PC-3 (cell line): ENCODE measurements around the gene FAAP100. TPM values are rescaled to one million over a fixed set of nuclear protein-coding genes. Genes with fewer than 3 reads are reported as not detected.

Experiments
- ATAC-seq: fragments of 200-7000 bp; cut with Tn5 transposase; 2 replicates; pipeline ENCODE4 v1.9.1; 2020; ENCODE audit warnings: mild to moderate bottlenecking, moderate library complexity
- BruUV-seq: library from RNA; stranded (reverse); fragments of 400-500 nt; replicated peaks from 2 replicates; lab custom pipeline; 2021; lab: Mats Ljungman, UMichigan
- CTCF ChIA-PET: fragments of 300-600 bp; sonication (Branson Sonifier 250); formaldehyde crosslinking; loops from one replicate; lab custom pipeline; 2022; ENCODE audit warnings: antibody characterized with exemption; lab: Charles Lee
- POLR2A ChIA-PET: fragments of 300-600 bp; sonication (Branson Sonifier 250); formaldehyde crosslinking; loops from one replicate; lab custom pipeline; 2022; ENCODE audit warnings: antibody characterized with exemption; ENCODE audit not compliant: unreplicated experiment; lab: Charles Lee
- DNase-seq: peaks from one replicate; pipeline ENCODE4 v3.0.0-alpha.2; 2015
- H2AFZ ChIP-seq: fragments of 300-600 bp; sonication (generic); 2 replicates; pipeline ENCODE4 v1.6.0; 2016; ENCODE audit warnings: antibody characterized with exemption, low read length
- H3F3A ChIP-seq: fragments of 300-600 bp; sonication (generic); one replicate; pipeline ENCODE4 v1.6.0; 2017; ENCODE audit warnings: antibody characterized with exemption, low read length, control low read depth, mild to moderate bottlenecking; ENCODE audit not compliant: unreplicated experiment
- H3K27ac ChIP-seq: fragments of 300-600 bp; sonication (generic); 2 replicates; pipeline ENCODE4 v1.5.1; 2016; ENCODE audit warnings: mild to moderate bottlenecking, low read length
- H3K27me3 ChIP-seq: fragments of 300-600 bp; sonication (generic); 2 replicates; pipeline ENCODE4 v1.6.1; 2016; ENCODE audit warnings: low read length, mixed read lengths
- H3K36me3 ChIP-seq: fragments of 300-600 bp; sonication (generic); 2 replicates; pipeline ENCODE4 v1.6.1; 2016; ENCODE audit warnings: low read depth, mixed run types, low read length, mixed read lengths
- H3K4me1 ChIP-seq: fragments of 300-600 bp; sonication (generic); 2 replicates; pipeline ENCODE4 v1.5.1; 2016; ENCODE audit warnings: low read length; ENCODE audit not compliant: insufficient read depth
- H3K4me2 ChIP-seq: fragments of 300-600 bp; sonication (generic); 2 replicates; pipeline ENCODE4 v1.6.0; 2016; ENCODE audit warnings: low read length
- H3K4me3 ChIP-seq: fragments of 300-600 bp; sonication (generic); 2 replicates; pipeline ENCODE4 v1.5.1; 2016; ENCODE audit warnings: mild to moderate bottlenecking, low read length, mixed read lengths
- H3K79me2 ChIP-seq: fragments of 300-600 bp; sonication (generic); 2 replicates; pipeline ENCODE4 v1.6.1; 2017; ENCODE audit warnings: low read length, mixed read lengths
- H3K9ac ChIP-seq: fragments of 300-600 bp; sonication (generic); 2 replicates; pipeline ENCODE4 v1.6.0; 2016; ENCODE audit warnings: mild to moderate bottlenecking, low read length
- H3K9me2 ChIP-seq: fragments of 300-600 bp; sonication (generic); replicated peaks from 2 replicates; pipeline ENCODE4 v1.6.1; 2016; ENCODE audit warnings: mixed run types, low read length, mixed read lengths
- H3K9me3 ChIP-seq: fragments of 300-600 bp; sonication (generic); 2 replicates; pipeline ENCODE4 v1.6.1; 2016; ENCODE audit warnings: low read length, mixed read lengths
- H4K20me1 ChIP-seq: fragments of 300-600 bp; sonication (generic); 2 replicates; pipeline ENCODE4 v1.6.1; 2016; ENCODE audit warnings: low read length, mixed read lengths
- CTCF ChIP-seq: fragments of 300-600 bp; sonication (generic); conservative IDR thresholded peaks from 2 replicates; pipeline ENCODE4 v1.5.1; 2017; ENCODE audit warnings: antibody characterized with exemption, low read depth, mild to moderate bottlenecking, low read length
- EZH2 ChIP-seq: fragments of 300-600 bp; sonication (generic); IDR thresholded peaks from one replicate; pipeline ENCODE4 v1.6.1; 2017; ENCODE audit warnings: antibody characterized with exemption, mild to moderate bottlenecking, low read length; ENCODE audit not compliant: unreplicated experiment
- EZH2phosphoT487 ChIP-seq: fragments of 300-600 bp; sonication (generic); IDR thresholded peaks from 2 replicates; pipeline ENCODE4 v1.6.1; 2018; ENCODE audit warnings: mild to moderate bottlenecking, antibody characterized with exemption, low read length, borderline replicate concordance
- intact Hi-C: fragments of 100-400 bp; cut with micrococcal nuclease; formaldehyde crosslinking; loops from 2 replicates; pipeline ENCODE4 v1.9.0; 2023
- total RNA-seq: library from RNA; depleted of rRNA; stranded (reverse); fragments of >200 nt; gene quantifications from 2 replicates; pipeline ENCODE4 v1.2.3, GENCODE V29; 2014

The FAAP100 gene
- total RNA-seq, 1 experiment from 2014 or later, result 23.3 TPM

- CTCF ChIA-PET, result no interaction called here
- no peak for ATAC-seq
- intact Hi-C loops, result loop anchor here (2.0 kb wide), 1 partner anchor 43 kb away; no protein-coding TSS in a partner anchor
Measured at GRCh38 chr17:81557276-81558114, 5.3 kb upstream of the FAAP100 start.

GRCh38 chr17:81556863-81557262 is 4.7 kb upstream of the FAAP100 start:
- H3K4me1 ChIP-seq, result peaks cover 44% of the 10 kb centered on the region
- TF ChIP-seq CTCF (no peak), EZH2 (no peak), EZH2phosphoT487 (no peak)
- 0 out of 2 replicates have a peak, but pooled peaks cover 3% of the 10 kb centered on the region for H4K20me1 ChIP-seq
- no peaks in the 10 kb centered on the region for H3K9me2 ChIP-seq
- no peak overlapping the region for H3K9ac ChIP-seq
- CTCF ChIA-PET, result no interaction called here
- no peak overlapping the region for H3K4me2 ChIP-seq
- H3K27ac ChIP-seq, result no peak overlapping the region
- H3K4me3 ChIP-seq, result no peak overlapping the region
- H3K79me2 ChIP-seq, result peaks cover 2% of the 10 kb centered on the region
- no peaks in the 10 kb centered on the region for H3K9me3 ChIP-seq
- no TSS peak for BruUV-seq
- no peaks in the 10 kb centered on the region for H3K27me3 ChIP-seq
- POLR2A ChIA-PET, result no interaction called here
- no peak for DNase-seq
- H2AFZ ChIP-seq, result no peak overlapping the region
- peaks cover 39% of the 10 kb centered on the region for H3K36me3 ChIP-seq
- no peaks in the 10 kb centered on the region for H3F3A ChIP-seq
- no peak for ATAC-seq
- intact Hi-C loops, result loop anchor here (2.0 kb wide), 1 partner anchor 44 kb away; no protein-coding TSS in a partner anchor

More at GRCh38 chr17:81557276-81558114, 5.3 kb upstream of the FAAP100 start:
- TF ChIP-seq EZH2, result no peak
- no peak for TF ChIP-seq CTCF
- Histone ChIP-seq H2AFZ (no peak overlapping the region), H3K9me2 (no peaks in the 10 kb centered on the region), H4K20me1 (0 out of 2 replicates have a peak, but pooled peaks cover 3% of the 10 kb centered on the region), H3K9ac (no peak overlapping the region), H3F3A (no peaks in the 10 kb centered on the region), H3K79me2 (no peaks in the 10 kb centered on the region), H3K9me3 (no peaks in the 10 kb centered on the region), H3K4me1 (peaks cover 46% of the 10 kb centered on the region), H3K4me3 (no peak overlapping the region), H3K36me3 (peaks cover 45% of the 10 kb centered on the region), H3K4me2 (no peak overlapping the region), H3K27me3 (no peaks in the 10 kb centered on the region), H3K27ac (no peak overlapping the region)
- POLR2A ChIA-PET, result no interaction called here
- no peak for DNase-seq
- BruUV-seq, result no TSS peak
